HUDEP-2 (cell line): ENCODE results near the gene MYH9.

Experiments used
- DNase-seq, 76 experiments: peaks; one replicate each; lab custom pipeline; 2025; ENCODE audit not compliant: unreplicated experiment in 76 of 76; lab: John Stamatoyannopoulos, UW

Gene MYH9

GRCh38 chr22:36236388-36237319 lies 151.1 kb downstream of the MYH9 start:
- no peak for DNase-seq

DNA sequence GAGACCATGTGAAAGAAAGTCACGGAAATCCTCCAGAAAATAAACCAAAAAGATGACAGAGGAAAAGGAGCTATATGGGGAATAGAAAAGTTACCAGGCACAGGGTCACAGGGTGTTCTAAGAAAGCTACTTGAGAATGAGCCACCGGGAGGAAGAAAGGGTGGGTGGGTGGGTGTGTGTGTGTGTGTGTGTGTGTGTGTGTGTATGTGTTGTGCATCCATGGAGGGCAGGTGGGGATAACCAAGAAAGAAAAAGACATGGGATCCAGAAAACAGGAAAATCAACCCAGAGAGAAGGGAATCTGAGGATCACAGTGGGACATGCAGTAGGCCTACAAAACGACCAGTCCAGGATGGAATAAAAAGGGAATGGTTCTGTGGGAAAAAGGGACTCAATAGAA lies 152.2 kb downstream of the MYH9 start:
- DNase-seq: no peak

DNA sequence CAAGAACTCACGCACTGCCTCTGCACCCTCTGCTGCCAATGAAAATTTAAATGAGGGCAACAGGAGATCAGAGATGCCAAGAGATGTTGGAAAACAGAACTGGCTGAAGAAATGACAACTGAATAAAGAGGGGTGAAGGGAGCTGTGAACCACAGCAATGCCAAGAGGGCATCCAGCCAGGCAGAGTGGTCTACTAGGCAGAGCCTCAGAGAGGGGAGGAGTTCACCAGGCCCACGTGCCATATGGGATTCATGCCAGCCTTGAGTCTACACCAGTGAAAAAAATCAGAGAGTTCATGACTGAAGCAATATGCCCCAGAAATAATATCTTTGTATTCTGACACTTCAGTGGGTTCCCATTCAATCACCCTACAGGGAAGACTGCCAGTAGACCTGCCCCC lies 152.8 kb downstream of the MYH9 start:
- peak in 7 of 76 experiments; percentile 8 to 32 (median 19) for DNase-seq

DNA sequence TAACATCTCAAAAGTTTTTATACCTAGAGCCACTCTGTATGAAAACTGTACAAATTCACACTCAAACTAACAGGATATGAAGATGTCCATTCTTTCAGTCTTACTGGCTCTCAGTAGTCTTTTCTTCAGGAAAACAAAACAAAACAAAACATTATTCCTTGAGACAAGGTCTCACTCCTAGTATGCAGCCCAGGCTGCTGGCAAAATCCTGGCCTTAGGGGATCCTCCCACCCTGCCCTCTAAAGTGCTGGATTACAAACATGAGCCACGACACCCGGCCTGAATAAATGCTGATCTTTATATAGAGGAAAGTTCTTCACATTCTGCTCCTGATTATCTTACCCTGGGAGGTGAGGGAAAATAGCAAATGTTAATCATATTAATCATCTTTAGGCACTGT lies 153.6 kb downstream of the MYH9 start:
- no peak for DNase-seq

DNA sequence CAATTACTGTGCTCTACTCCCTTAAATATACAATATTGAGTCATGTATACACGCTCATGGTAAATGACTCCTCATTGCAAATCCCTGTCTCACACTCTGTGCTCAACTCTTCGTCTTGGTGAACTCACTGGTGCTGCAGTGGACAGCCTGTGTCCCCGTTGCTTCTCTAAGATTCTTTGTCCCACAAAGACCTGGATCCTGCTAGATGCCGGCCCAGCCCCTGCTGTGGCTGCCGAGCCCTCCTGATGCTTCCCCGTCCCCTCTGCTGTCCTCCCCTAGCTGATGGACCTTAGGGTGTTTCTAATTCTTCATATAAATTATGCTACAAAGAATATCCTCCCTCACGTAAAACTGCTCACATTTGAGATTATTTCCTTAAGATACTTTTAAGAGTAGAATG lies 154.0 kb downstream of the MYH9 start:
- no peak for DNase-seq

- no peak for DNase-seq
Observed at GRCh38 chr22:36232715-36233401, 154.9 kb downstream of the MYH9 start.
